ENCODE data around the gene EPS15.

GRCh38 chr1:51304360-51304759, 214.7 kb downstream of the EPS15 start:
- TF ChIP-seq CTCF (IDR thresholded peaks at IDR 0.05; ENCODE audit: low read length) (no peak), EZH2 (IDR thresholded peaks at IDR 0.05; ENCODE audit: borderline replicate concordance, low read length) (no peak)
